GM18502 (cell line): ENCODE measurements around the gene WNT3.
A peak's percentile ranks its signal among the peaks of the same experiment; 100 is the strongest.

Experiments used
- ATAC-seq: cut with Tn5 transposase; IDR thresholded peaks from one replicate; pipeline ENCODE4 v1.9.1; 2021; ENCODE audit warnings: mild to moderate bottlenecking; ENCODE audit not compliant: unreplicated experiment, poor library complexity

The WNT3 gene

DNA sequence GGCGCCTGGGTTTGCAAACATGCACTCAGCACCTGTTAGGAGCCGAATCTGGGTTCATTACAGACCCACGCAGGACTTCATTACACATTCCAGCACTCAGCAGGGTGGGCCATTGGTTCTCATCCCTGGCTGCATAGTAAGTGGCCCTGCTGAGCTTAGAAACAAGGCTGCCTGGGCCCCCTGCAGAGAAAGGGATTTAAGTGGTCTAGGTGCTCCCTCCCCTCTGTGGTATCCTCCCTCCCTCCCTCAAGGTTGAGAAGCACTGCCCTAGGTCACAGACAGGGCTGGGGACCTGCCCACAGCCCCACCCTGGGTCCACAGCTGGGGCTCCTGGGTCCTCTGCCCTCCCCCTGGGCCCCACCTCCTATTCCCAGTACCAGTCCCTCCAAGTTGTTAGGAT lies 28.3 kb downstream of the WNT3 start:
- no peak for ATAC-seq

- no peak for ATAC-seq
Measured at GRCh38 chr17:46789610-46790009, 28.9 kb downstream of the WNT3 start.

- no peak for ATAC-seq
Measured at GRCh38 chr17:46788796-46789195, 29.7 kb downstream of the WNT3 start.

GRCh38 chr17:46788300-46788699 lies 30.2 kb downstream of the WNT3 start:
- no peak for ATAC-seq

- ATAC-seq: no peak
Measured at GRCh38 chr17:46787478-46787877, 31.0 kb downstream of the WNT3 start.

DNA sequence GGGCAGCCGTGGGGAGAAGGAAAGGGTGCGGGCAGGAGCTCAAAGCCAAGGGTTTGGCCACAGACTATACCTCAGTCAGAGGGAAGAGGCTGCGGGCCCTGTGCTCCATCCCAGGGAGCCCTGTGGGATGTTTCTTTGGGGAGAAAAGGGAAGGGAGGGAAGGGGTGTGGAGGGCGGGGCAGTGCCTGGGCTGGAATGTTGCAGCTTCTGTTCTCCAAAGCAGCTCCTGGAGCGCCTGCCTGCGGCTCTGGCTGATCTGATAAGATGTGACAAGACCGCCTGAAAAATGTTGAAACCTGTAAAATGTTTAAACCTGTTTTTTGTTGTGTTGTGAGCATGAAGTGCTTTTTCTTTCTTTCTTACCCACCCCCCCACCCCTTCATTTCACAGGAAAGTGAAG lies 32.8 kb downstream of the WNT3 start:
- no peak for ATAC-seq

- ATAC-seq: no peak
Measured at GRCh38 chr17:46783031-46783593, 35.4 kb downstream of the WNT3 start.

GRCh38 chr17:46782250-46782953 lies 36.1 kb downstream of the WNT3 start:
- ATAC-seq: no peak

GRCh38 chr17:46780003-46780373 lies 38.5 kb downstream of the WNT3 start:
- no peak for ATAC-seq

DNA sequence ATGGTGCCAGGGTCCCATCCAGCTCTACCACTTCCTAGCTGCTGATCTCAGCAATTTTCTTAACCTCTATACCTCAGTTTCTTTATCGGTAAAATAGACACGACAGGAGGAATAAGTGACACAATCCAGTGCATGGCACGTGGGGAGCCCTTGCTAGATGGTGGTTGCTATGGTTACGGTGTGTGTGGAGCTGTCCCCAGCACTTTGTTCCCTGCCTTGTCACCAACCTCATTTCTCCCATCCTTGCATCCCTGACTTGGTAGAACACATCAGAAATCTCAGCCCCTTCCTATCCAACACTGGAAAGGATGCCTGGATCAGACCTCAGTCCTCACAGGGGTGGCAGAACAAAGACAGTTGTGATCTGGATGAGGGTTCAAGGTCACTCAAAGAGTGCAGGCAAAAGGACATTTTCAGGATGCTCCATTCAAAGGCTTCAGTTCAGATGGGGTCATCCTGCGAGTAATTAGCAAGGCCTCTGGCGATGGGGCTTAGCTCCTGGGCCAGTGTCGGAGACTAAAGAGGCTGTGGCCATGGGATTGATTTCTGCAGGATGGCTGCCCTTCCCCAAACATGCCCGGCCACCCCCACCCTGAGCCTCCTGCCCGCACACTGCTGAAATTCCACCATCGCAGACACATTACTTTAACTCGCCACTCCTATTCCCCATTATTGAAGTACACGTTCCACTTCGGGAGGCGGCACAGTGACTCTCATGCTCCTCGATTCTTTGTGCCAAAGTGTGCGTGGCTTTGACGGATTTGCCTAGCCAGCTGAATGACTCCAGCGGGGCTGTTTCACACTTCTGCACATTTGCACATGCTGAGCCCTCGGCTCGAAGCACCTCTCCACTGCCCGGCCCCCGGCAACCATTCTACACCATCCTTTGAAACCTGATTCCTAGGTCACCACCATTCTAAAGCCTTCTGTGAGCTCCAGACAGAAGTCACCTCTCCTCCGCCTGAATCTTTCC lies 40.3 kb downstream of the WNT3 start:
- ATAC-seq: no peak

DNA sequence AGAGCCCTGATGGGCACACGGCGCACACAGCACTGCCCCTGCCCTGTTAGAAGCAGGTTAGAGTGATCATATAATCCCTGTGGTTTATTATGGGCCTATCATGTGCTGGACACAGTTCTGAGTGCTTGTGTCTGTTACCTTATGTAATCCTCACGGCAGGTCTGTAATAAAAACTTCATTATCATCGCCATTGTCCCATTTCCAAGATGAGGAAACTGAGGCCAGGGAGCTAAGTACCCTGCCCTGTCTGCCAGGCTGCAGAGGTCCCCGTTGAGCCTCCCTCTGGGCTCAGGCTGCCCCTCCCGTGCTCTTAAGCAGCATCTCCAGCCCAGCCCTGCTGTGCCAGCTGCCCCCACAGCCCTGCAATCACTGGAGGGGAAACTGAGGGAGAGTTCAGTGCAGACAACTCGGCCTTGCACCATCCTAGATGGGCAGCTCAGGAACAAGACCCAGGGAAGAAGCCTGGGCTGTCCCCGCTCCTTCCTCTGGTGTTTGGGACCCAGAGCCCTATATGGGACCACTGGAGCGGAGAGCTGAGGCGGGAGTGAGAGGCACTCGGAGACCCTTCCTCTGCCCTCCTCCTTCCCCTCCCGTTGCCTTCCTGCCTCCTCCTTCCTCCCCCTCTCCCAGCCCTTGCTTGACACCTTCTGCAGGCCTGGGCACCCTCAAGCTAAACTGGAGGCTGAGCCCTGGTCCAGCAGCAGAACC lies 42.0 kb downstream of the WNT3 start:
- no peak for ATAC-seq

DNA sequence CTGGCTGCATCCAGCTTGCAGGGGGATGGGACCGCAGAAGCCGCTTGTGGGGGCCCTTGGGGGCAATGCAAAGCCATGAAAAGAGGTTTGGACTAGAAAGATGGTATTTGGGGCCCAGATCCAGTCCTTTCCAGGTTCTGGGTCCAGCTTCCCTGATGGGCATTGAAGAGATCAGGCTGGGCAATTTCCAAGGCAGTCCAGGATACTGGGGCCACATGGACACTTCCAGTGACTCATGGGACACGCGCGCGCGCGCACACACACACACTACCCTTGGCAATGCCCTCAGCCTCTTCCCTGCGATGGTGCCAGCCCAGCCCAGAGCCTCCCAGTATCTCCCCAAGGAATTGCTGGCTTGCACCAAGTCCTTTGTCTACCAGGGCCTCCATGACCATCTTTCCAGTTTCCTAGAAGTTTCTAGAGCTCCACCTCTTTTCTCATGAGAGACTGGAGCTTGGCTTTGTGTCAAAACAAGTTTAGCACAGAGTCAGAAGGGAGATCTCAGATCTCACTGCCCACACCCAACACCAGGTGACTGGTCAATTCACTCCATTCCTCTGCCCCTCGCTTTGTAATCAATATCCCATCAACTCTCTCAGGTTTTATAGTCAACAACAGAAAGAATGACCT lies 44.3 kb downstream of the WNT3 start:
- ATAC-seq: no peak

GRCh38 chr17:46773676-46774075 lies 44.8 kb downstream of the WNT3 start:
- no peak for ATAC-seq

- ATAC-seq: no peak
Measured at GRCh38 chr17:46773221-46773605, 45.3 kb downstream of the WNT3 start.

GRCh38 chr17:46772475-46773220 lies 45.8 kb downstream of the WNT3 start:
- ATAC-seq: no peak

DNA sequence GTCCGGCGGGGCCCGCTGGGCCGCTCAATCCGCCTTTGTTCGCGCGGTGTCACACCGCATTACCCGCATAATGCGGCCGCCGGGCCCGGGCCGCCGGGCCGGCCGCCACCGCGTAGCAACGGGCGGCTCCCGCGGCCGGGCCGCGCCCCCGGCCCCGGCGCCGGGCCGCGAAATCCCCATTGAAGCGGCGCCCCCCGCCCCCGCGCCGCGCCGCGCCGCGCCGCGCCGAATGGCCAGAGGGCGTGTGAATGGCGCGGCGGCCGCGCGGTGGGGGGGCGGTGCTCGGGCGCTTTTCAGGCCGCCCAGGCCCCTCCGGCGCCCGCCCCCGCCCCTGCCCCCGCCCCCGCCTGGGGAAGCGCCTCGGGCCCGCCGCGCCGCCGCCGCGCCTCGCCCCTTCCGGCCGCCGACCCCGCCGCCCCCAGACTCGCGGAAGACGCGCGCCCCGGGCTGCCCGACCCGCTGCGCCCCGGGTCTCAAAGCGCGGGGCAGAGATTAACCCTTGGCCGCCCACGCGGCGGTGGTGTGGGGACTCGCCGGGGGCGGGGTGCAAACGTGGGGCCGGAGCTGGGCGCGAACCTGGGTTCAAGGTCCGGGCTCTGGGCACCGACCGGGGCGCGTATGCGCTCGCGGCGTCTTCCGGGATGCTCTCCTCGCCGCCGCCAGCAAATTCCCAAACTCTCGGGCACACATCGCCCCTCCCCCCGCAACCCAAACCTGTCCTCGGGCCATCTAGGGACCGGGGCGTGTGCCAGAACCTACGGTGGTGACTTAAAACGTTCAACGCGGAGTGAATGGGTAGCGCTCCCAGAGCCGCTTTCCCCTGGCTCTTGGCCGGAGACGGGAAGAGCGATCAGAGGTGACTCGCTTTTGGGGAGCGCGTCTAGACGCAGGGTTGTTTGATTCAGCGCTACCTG lies 46.7 kb downstream of the WNT3 start:
- peak; percentile 23 for ATAC-seq

DNA sequence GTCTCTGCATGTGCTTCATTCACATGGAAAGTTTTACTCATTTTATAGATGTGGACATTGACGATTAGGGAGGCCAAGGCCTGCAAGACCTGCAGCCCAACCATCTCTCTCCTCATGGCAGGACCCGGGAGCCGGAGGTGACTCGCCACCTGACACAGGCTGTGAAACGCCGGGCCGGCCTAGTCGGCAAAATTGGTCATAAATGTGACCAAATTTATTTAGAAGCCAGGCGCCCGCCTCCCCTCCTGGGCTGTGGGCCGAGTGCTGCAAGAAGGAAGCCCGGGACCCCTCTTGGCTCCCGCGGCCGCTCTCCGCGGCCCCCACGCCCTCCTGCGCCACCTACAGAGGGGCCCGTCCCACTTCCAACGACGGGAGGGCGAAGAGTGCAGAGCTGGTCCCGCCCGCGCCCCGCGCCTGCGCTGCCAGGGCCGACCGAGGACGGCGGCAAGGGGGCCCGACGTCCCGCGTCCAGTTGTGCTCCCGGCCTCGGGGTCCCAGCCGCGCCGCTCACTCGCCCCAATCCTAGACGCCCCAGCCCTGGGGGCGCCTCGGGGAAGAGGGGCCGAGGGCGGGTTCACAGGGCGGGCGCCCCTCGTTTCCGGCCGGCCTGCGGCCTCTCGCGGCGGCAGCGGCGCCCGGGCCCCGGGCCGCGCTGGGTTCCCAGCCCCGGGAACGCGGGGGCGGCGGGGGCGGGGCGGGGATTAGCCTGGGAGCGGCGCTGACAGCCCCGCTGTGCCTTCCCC lies 47.5 kb downstream of the WNT3 start:
- ATAC-seq: peak; percentile 55

DNA sequence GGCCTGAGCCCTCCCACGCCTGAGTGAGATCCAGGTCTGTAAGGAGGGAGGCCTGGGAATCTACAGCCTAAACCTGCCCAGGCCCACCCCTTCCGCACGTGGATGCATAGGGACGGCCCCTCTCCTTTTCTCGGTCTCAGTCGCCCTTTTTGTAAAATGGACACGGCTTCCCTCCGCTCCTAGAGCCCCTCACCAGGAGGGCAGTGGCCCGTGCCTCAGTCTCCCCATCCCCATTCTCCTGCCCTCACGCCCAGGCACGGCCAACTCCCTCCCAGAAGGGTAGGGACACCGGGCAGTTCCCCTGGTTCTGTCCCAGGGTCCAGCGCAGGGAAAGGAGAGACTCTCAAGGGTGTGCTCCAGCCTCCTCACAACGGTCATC lies 48.1 kb downstream of the WNT3 start:
- ATAC-seq: no peak
